ENCODE results near the gene ENPP5.

The ENPP5 gene

DNA sequence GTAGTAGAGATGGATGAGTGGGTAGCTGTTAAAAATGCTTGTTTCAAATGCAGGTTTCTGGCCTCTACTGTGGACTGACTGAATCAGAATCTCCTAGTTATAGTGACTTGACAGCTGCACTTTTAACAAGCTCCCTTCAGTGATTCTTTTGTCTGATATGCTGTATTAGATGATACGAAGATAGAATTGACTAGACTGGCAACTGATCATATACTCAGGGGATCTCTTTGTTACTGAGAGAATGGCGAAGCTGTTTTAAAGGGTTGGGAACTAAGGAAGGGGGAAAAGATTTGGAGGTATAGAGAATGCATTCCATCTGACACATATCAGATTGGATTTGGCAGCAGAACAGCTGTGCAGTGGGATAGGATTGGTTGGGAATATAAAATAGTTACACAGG, 33.9 kb downstream of the ENPP5 start (continued):
- TF ChIP-seq, protein P1, sequence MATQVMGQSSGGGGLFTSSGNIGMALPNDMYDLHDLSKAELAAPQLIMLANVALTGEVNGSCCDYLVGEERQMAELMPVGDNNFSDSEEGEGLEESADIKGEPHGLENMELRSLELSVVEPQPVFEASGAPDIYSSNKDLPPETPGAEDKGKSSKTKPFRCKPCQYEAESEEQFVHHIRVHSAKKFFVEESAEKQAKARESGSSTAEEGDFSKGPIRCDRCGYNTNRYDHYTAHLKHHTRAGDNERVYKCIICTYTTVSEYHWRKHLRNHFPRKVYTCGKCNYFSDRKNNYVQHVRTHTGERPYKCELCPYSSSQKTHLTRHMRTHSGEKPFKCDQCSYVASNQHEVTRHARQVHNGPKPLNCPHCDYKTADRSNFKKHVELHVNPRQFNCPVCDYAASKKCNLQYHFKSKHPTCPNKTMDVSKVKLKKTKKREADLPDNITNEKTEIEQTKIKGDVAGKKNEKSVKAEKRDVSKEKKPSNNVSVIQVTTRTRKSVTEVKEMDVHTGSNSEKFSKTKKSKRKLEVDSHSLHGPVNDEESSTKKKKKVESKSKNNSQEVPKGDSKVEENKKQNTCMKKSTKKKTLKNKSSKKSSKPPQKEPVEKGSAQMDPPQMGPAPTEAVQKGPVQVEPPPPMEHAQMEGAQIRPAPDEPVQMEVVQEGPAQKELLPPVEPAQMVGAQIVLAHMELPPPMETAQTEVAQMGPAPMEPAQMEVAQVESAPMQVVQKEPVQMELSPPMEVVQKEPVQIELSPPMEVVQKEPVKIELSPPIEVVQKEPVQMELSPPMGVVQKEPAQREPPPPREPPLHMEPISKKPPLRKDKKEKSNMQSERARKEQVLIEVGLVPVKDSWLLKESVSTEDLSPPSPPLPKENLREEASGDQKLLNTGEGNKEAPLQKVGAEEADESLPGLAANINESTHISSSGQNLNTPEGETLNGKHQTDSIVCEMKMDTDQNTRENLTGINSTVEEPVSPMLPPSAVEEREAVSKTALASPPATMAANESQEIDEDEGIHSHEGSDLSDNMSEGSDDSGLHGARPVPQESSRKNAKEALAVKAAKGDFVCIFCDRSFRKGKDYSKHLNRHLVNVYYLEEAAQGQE (tag by site-specific recombination; IDR thresholded peaks at IDR 0.05): no peak

- Histone ChIP-seq H3K4me3 (ENCODE audit: low read depth, low read length) (no peak overlapping the region), H3K36me3 (ENCODE audit: control insufficient read depth in 2 of 2, insufficient read depth in 1 of 2, low read length in 2 of 2) (no peaks in the 10 kb centered on the region), H3K27ac (ENCODE audit: extremely low read depth, low read depth, low read length) (no peak overlapping the region), H3K9me3 (ENCODE audit: control insufficient read depth, insufficient read depth, low read depth, low read length) (no peaks in the 10 kb centered on the region), H3K4me1 (ENCODE audit: control insufficient read depth, insufficient read depth, low read length) (no peaks in the 10 kb centered on the region)
- TF ChIP-seq SETDB1 (IDR thresholded peaks at IDR 0.05; ENCODE audit: insufficient read length, low read length) (no peak), ZNF114 (tag by site-specific recombination; IDR thresholded peaks at IDR 0.05) (no peak), ZNF549 (tag by site-specific recombination; IDR thresholded peaks at IDR 0.05) (no peak), ZNF157 (tag by site-specific recombination; IDR thresholded peaks at IDR 0.05) (no peak), ZFP69B (tag by site-specific recombination; IDR thresholded peaks at IDR 0.05) (no peak), BCL6B (tag by site-specific recombination; IDR thresholded peaks at IDR 0.05) (no peak), SP7 (tag by site-specific recombination; IDR thresholded peaks at IDR 0.05) (no peak), ZNF747 (tag by site-specific recombination; IDR thresholded peaks at IDR 0.05) (no peak), ZSCAN18 (tag by site-specific recombination; IDR thresholded peaks at IDR 0.05) (no peak), ZNF223 (tag by site-specific recombination; IDR thresholded peaks at IDR 0.05) (no peak), ZNF548 (tag by site-specific recombination; IDR thresholded peaks at IDR 0.05) (no peak), SP2 (tag by site-specific recombination; IDR thresholded peaks at IDR 0.05) (no peak), YY2 (tag by site-specific recombination; IDR thresholded peaks at IDR 0.05) (no peak), ZIC2 (tag by site-specific recombination; IDR thresholded peaks at IDR 0.05) (no peak), ZNF837 (tag by site-specific recombination; IDR thresholded peaks at IDR 0.05) (no peak), FEZF1 (tag by site-specific recombination; IDR thresholded peaks at IDR 0.05) (no peak), KLF16 (tag by site-specific recombination; IDR thresholded peaks at IDR 0.05) (no peak)
- TF ChIP-seq, protein P2, sequence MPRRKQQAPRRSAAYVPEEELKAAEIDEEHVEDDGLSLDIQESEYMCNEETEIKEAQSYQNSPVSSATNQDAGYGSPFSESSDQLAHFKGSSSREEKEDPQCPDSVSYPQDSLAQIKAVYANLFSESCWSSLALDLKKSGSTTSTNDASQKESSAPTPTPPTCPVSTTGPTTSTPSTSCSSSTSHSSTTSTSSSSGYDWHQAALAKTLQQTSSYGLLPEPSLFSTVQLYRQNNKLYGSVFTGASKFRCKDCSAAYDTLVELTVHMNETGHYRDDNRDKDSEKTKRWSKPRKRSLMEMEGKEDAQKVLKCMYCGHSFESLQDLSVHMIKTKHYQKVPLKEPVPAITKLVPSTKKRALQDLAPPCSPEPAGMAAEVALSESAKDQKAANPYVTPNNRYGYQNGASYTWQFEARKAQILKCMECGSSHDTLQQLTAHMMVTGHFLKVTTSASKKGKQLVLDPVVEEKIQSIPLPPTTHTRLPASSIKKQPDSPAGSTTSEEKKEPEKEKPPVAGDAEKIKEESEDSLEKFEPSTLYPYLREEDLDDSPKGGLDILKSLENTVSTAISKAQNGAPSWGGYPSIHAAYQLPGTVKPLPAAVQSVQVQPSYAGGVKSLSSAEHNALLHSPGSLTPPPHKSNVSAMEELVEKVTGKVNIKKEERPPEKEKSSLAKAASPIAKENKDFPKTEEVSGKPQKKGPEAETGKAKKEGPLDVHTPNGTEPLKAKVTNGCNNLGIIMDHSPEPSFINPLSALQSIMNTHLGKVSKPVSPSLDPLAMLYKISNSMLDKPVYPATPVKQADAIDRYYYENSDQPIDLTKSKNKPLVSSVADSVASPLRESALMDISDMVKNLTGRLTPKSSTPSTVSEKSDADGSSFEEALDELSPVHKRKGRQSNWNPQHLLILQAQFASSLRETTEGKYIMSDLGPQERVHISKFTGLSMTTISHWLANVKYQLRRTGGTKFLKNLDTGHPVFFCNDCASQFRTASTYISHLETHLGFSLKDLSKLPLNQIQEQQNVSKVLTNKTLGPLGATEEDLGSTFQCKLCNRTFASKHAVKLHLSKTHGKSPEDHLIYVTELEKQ (tag by site-specific recombination; IDR thresholded peaks at IDR 0.05; ENCODE audit: borderline replicate concordance): no peak
- ChIA-PET CTCF (no interaction called here), POLR2A (no interaction called here)
Observed at GRCh38 chr6:46135176-46135575, 35.6 kb downstream of the ENPP5 start.

Data from HEK293 (cell line).